Sigmoid colon (tissue), 7 donors: Measurements from ENCODE around the gene LMOD2. TPM values are rescaled to one million over a fixed set of nuclear protein-coding genes. Genes with fewer than 3 reads are reported as not detected.

Source experiments
- DNase-seq: peaks from one replicate; pipeline ENCODE4 v3.0.0-alpha.2; 2019
- H3K27ac ChIP-seq, 4 donors: fragments of 200-600 bp; sonication (generic); one replicate each; pipeline ENCODE4 v1.5.1; 2016 to 2019; ENCODE audit warnings: mild to moderate bottlenecking in 1 of 4
- H3K27me3 ChIP-seq, 3 donors: fragments of 200-600 bp; sonication (generic); one replicate each; pipeline ENCODE4 v1.5.1; 2019; ENCODE audit warnings: mild to moderate bottlenecking in 1 of 3
- H3K36me3 ChIP-seq, 4 donors: fragments of 200-600 bp; sonication (generic); one replicate each; pipeline ENCODE4 v1.5.1; 2016 to 2019
- H3K4me1 ChIP-seq, 4 donors: fragments of 200-600 bp; sonication (generic); one replicate each; pipeline ENCODE4 v1.5.1; 2017 to 2019
- H3K4me3 ChIP-seq, 4 donors: fragments of 200-600 bp; sonication (generic); one replicate each; pipeline ENCODE4 v1.5.1; 2017 to 2019; ENCODE audit warnings: mild to moderate bottlenecking in 2 of 4, moderate library complexity in 1 of 4
- H3K9me3 ChIP-seq, 4 donors: fragments of 200-600 bp in 3 of 4; sonication (generic) in 3 of 4; one replicate each; pipeline versions ENCODE4 v1.5.1 to v1.6.1; 2013 to 2019
- CTCF ChIP-seq, 4 experiments: fragments of 450-650 bp in 3 of 4; fragments of 200-600 bp in 1 of 4; IDR thresholded peaks; one replicate each; pipeline ENCODE4 v1.5.1; 2016 to 2019; ENCODE audit warnings: antibody characterized with exemption in 4 of 4, mild to moderate bottlenecking in 3 of 4, moderate library complexity in 2 of 4
- EP300 ChIP-seq, 4 donors: sonication (generic); formaldehyde crosslinking; IDR thresholded peaks; one replicate each; pipeline ENCODE4 v1.6.1; 2017; ENCODE audit warnings: antibody characterized with exemption in 4 of 4
- POLR2A ChIP-seq, 2 donors: fragments of 450-650 bp; IDR thresholded peaks; one replicate each; pipeline ENCODE4 v1.6.1; 2016; ENCODE audit warnings: antibody characterized with exemption in 2 of 2, mild to moderate bottlenecking in 2 of 2, moderate library complexity in 2 of 2
- POLR2AphosphoS5 ChIP-seq, 4 donors: sonication (generic); formaldehyde crosslinking; IDR thresholded peaks; one replicate each; pipeline ENCODE4 v1.6.1; 2017; ENCODE audit warnings: antibody characterized with exemption in 4 of 4
- WGBS, 2 donors: extraction: QIAGEN DNeasy Blood & Tissue Kit; methylation state at CpG; one replicate each; pipeline ENCODE4 v1.1.7; 2013; 5-methylcytosine and 5-hydroxymethylcytosine counted together
- intact Hi-C: fragments of 100-400 bp; cut with DNase I; formaldehyde crosslinking; loops from one replicate; pipeline ENCODE4 v1.15.1; 2023
- polyA plus RNA-seq, 3 donors: library from polyadenylated mRNA; stranded (reverse); fragments of 200-250 nt; gene quantifications; one replicate each; pipeline ENCODE4 v1.2.3, GENCODE V29; 2013
- total RNA-seq, 4 donors: library from RNA; depleted of rRNA; stranded (reverse); fragments of >200 nt; gene quantifications; one replicate each; pipeline ENCODE4 v1.1.0, GENCODE V29; 2016
- donor health status: healthy with polysubstance abuse.
- donor health status: Bipolar disorder and iron deficiency.
- donor health status: healthy.

Gene LMOD2
- total and polyA plus RNA-seq, 7 donors = 0.03 to 0.46 TPM; not detected in 5

GRCh38 chr7:123612024-123612423 lies 43.6 kb upstream of the LMOD2 start:
- intact Hi-C loops = no loop called here
- TF ChIP-seq POLR2AphosphoS5 (IDR thresholded peaks at IDR 0.05) (no peak), POLR2A (IDR thresholded peaks at IDR 0.05) (no peak), EP300 (IDR thresholded peaks at IDR 0.05) (no peak), CTCF (IDR thresholded peaks at IDR 0.05) (no peak)
- Histone ChIP-seq H3K4me3 (no peak overlapping the region), H3K27ac (no peak overlapping the region), H3K9me3 (no peaks in the 10 kb centered on the region), H3K27me3 (no peaks in the 10 kb centered on the region), H3K36me3 (no peaks in the 10 kb centered on the region), H3K4me1 (peaks cover 0 to 18% (median 5%) of the 10 kb centered on the region in 4 donors)
- no peak for DNase-seq

- H3K4me3 ChIP-seq = no peak overlapping the region
- H3K27me3 ChIP-seq = no peaks in the 10 kb centered on the region
- H3K9me3 ChIP-seq = no peaks in the 10 kb centered on the region
- intact Hi-C loops = no loop called here
- no peak overlapping the region for H3K27ac ChIP-seq
- TF ChIP-seq EP300 (IDR thresholded peaks at IDR 0.05) = no peak
- no peak for TF ChIP-seq POLR2AphosphoS5 (IDR thresholded peaks at IDR 0.05)
- no peak for TF ChIP-seq CTCF (IDR thresholded peaks at IDR 0.05)
- no peak for TF ChIP-seq POLR2A (IDR thresholded peaks at IDR 0.05)
- H3K36me3 ChIP-seq = no peaks in the 10 kb centered on the region
- 60 to 85% methylated on average over 2 of the region's 2 CpGs for WGBS, 2 donors
- DNase-seq = no peak
- peaks cover 0 to 18% (median 5%) of the 10 kb centered on the region in 4 donors for H3K4me1 ChIP-seq
Observed at GRCh38 chr7:123615344-123615743, 40.3 kb upstream of the LMOD2 start.

GRCh38 chr7:123616223-123616622 lies 39.4 kb upstream of the LMOD2 start:
- H3K9me3 ChIP-seq = no peaks in the 10 kb centered on the region
- peaks cover 0 to 18% (median 5%) of the 10 kb centered on the region in 4 donors for H3K4me1 ChIP-seq
- TF ChIP-seq POLR2AphosphoS5 (IDR thresholded peaks at IDR 0.05) = no peak
- no peak for TF ChIP-seq CTCF (IDR thresholded peaks at IDR 0.05)
- no peak for TF ChIP-seq EP300 (IDR thresholded peaks at IDR 0.05)
- no peak for TF ChIP-seq POLR2A (IDR thresholded peaks at IDR 0.05)
- no peaks in the 10 kb centered on the region for H3K27me3 ChIP-seq
- no peaks in the 10 kb centered on the region for H3K36me3 ChIP-seq
- no peak overlapping the region for H3K27ac ChIP-seq
- no peak for DNase-seq
- intact Hi-C loops = no loop called here
- H3K4me3 ChIP-seq = no peak overlapping the region

GRCh38 chr7:123621707-123622106 lies 34.0 kb upstream of the LMOD2 start:
- H3K9me3 ChIP-seq = no peaks in the 10 kb centered on the region
- H3K4me1 ChIP-seq = peaks cover 0 to under 1% (median 0%) of the 10 kb centered on the region in 4 donors
- H3K27ac ChIP-seq = no peak overlapping the region
- WGBS, 2 donors = 87 to 89% methylated on average over 4 of the region's 4 CpGs
- no peak for DNase-seq
- H3K36me3 ChIP-seq = no peaks in the 10 kb centered on the region
- no peaks in the 10 kb centered on the region for H3K27me3 ChIP-seq
- H3K4me3 ChIP-seq = no peak overlapping the region
- no peak for TF ChIP-seq POLR2A (IDR thresholded peaks at IDR 0.05)
- no peak for TF ChIP-seq EP300 (IDR thresholded peaks at IDR 0.05)
- TF ChIP-seq CTCF (IDR thresholded peaks at IDR 0.05) = no peak
- no peak for TF ChIP-seq POLR2AphosphoS5 (IDR thresholded peaks at IDR 0.05)
- intact Hi-C loops = no loop called here

GRCh38 chr7:123622660-123623386 lies 32.8 kb upstream of the LMOD2 start:
- 30 to 67% methylated on average over 6 of the region's 6 CpGs for WGBS, 2 donors
- Histone ChIP-seq H3K4me1 (no peaks in the 10 kb centered on the region), H3K9me3 (no peaks in the 10 kb centered on the region), H3K27me3 (no peaks in the 10 kb centered on the region), H3K27ac (no peak overlapping the region), H3K36me3 (no peaks in the 10 kb centered on the region), H3K4me3 (no peak overlapping the region)
- intact Hi-C loops = no loop called here
- no peak for DNase-seq
- TF ChIP-seq POLR2A (IDR thresholded peaks at IDR 0.05) = no peak
- no peak for TF ChIP-seq EP300 (IDR thresholded peaks at IDR 0.05)
